Measurements from ENCODE around the gene MANEA. TPM values are rescaled to one million over a fixed set of nuclear protein-coding genes. Genes with fewer than 3 reads are reported as not detected.
"Not testable (repeated sequence)": the region's sequence is repeated elsewhere in the genome, so short reads cannot be mapped to it uniquely, and the experiment has no call there.

The MANEA gene
- total and polyA plus RNA-seq, 10 donors: 1.6 to 19.8 (median 13.4) TPM

GRCh38 chr6:95553880-95554279 lies 23.5 kb upstream of the MANEA start:
- TF ChIP-seq CTCF (IDR thresholded peaks at IDR 0.05 in 8 of 11, conservative IDR thresholded peaks at IDR 0.05 in 3 of 11): no peak
- TF ChIP-seq POLR2A (IDR thresholded peaks at IDR 0.05): no peak
- TF ChIP-seq POLR2AphosphoS5 (IDR thresholded peaks at IDR 0.05): no peak
- intact Hi-C loops (cut with DNase I; ENCODE audit: low total_unique reads): no loop called here
- WGBS, 5 donors: 74 to 85% (median 84%) methylated on average over 1 of the region's 1 CpG
- H3K4me3 ChIP-seq: no peak overlapping the region
- no peaks in the 10 kb centered on the region for H3K4me1 ChIP-seq
- no peaks in the 10 kb centered on the region for H3K27me3 ChIP-seq (replicated peaks in 1 of 7)
- H3K9me3 ChIP-seq: peaks cover 0 to 23% (median 2%) of the 10 kb centered on the region in 8 donors
- peaks cover 0 to 9% (median 0%) of the 10 kb centered on the region in 6 donors for H3K36me3 ChIP-seq
- DNase-seq: no peak
- no peak overlapping the region for H3K27ac ChIP-seq

GRCh38 chr6:95560956-95561355 lies 16.4 kb upstream of the MANEA start:
- H3K36me3 ChIP-seq; DNase-seq; intact Hi-C loops (cut with DNase I; ENCODE audit: low total_unique reads); H3K4me1 ChIP-seq; H3K9me3 ChIP-seq; H3K27ac ChIP-seq; H3K27me3 ChIP-seq (replicated peaks in 1 of 7); H3K4me3 ChIP-seq: not testable (repeated sequence)
- 70 to 90% (median 75%) methylated on average over 4 to 5 of the region's 5 CpGs for WGBS, 5 donors

- TF ChIP-seq POLR2AphosphoS5 (IDR thresholded peaks at IDR 0.05): no peak
- no peak for TF ChIP-seq POLR2A (IDR thresholded peaks at IDR 0.05)
- TF ChIP-seq CTCF (IDR thresholded peaks at IDR 0.05 in 8 of 11, conservative IDR thresholded peaks at IDR 0.05 in 3 of 11): no peak
- no peak overlapping the region for H3K27ac ChIP-seq
- H3K9me3 ChIP-seq: no peaks in the 10 kb centered on the region
- no peaks in the 10 kb centered on the region for H3K27me3 ChIP-seq (replicated peaks in 1 of 7)
- DNase-seq: no peak
- intact Hi-C loops (cut with DNase I; ENCODE audit: low total_unique reads): no loop called here
- H3K4me3 ChIP-seq: no peak overlapping the region
- 74 to 89% (median 82%) methylated on average over 5 of the region's 5 CpGs for WGBS, 5 donors
- H3K4me1 ChIP-seq: peaks cover 0 to 32% (median 15%) of the 10 kb centered on the region in 6 donors
- no peaks in the 10 kb centered on the region for H3K36me3 ChIP-seq
These were observed 7.8 kb upstream of the MANEA start for GRCh38 chr6:95569560-95569959.

GRCh38 chr6:95572098-95572497 lies 5.2 kb upstream of the MANEA start:
- Histone ChIP-seq H3K36me3 (no peaks in the 10 kb centered on the region), H3K4me3 (no peak overlapping the region), H3K27ac (no peak overlapping the region), H3K4me1 (peaks cover 0 to 54% (median 33%) of the 10 kb centered on the region in 6 donors), H3K27me3 (replicated peaks in 1 of 7) (no peaks in the 10 kb centered on the region), H3K9me3 (no peaks in the 10 kb centered on the region)
- intact Hi-C loops (cut with DNase I; ENCODE audit: low total_unique reads): no loop called here
- no peak for DNase-seq
- WGBS, 5 donors: 46 to 69% (median 54%) methylated on average over 2 of the region's 2 CpGs
- TF ChIP-seq POLR2A (IDR thresholded peaks at IDR 0.05) (no peak), POLR2AphosphoS5 (IDR thresholded peaks at IDR 0.05) (no peak), CTCF (IDR thresholded peaks at IDR 0.05 in 8 of 11, conservative IDR thresholded peaks at IDR 0.05 in 3 of 11) (no peak)

GRCh38 chr6:95574811-95575210 lies 2.5 kb upstream of the MANEA start:
- no peaks in the 10 kb centered on the region for H3K36me3 ChIP-seq
- TF ChIP-seq POLR2AphosphoS5 (IDR thresholded peaks at IDR 0.05) (no peak), POLR2A (IDR thresholded peaks at IDR 0.05) (no peak), CTCF (IDR thresholded peaks at IDR 0.05 in 8 of 11, conservative IDR thresholded peaks at IDR 0.05 in 3 of 11) (no peak)
- H3K4me3 ChIP-seq: peak overlapping the region in 1 of 8 donors; percentile 13
- H3K27me3 ChIP-seq (replicated peaks in 1 of 7): no peaks in the 10 kb centered on the region
- no peaks in the 10 kb centered on the region for H3K9me3 ChIP-seq
- peaks cover 3 to 73% (median 50%) of the 10 kb centered on the region in 6 donors for H3K4me1 ChIP-seq
- no peak overlapping the region for H3K27ac ChIP-seq
- intact Hi-C loops (cut with DNase I; ENCODE audit: low total_unique reads): no loop called here
- DNase-seq: no peak

All from spleen (tissue), 11 donors.